Peyer's patch (tissue), 4 donors: Measurements from ENCODE around the gene AFF2.

Experiments
- CTCF ChIP-seq, 6 experiments: fragments of 450-650 bp in 4 of 6; fragments of 200-600 bp in 2 of 6; sonication (generic) in 1 of 6; IDR thresholded peaks; one replicate each; pipeline ENCODE4 v1.5.1; 2017 to 2019; ENCODE audit warnings: antibody characterized with exemption in 6 of 6, mild to moderate bottlenecking in 3 of 6, moderate library complexity in 1 of 6
- POLR2A ChIP-seq, 2 donors: fragments of 450-650 bp; IDR thresholded peaks; one replicate each; pipeline ENCODE4 v1.5.1; 2017; ENCODE audit warnings: antibody characterized with exemption in 2 of 2, mild to moderate bottlenecking in 2 of 2, moderate library complexity in 2 of 2

DNA sequence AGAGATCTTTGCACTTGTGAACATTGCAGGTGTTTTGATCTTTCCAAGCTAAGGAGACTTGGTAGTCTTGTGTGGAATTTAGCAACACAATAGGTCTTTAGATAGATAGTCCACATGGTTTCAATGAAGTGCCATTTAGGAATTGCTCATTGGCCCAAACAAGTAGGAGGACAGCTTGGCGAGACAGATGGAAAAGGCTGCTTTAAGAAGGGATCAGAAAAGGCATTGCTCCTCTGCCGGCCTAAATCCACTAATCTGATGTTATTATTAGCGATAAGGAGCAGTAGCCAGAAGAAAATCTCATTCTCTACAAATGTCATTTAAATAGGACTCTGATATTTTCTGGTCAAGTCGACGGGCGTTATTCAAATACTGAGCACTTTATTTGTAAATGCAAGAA is 99.7 kb downstream of the AFF2 start:
- TF ChIP-seq CTCF (IDR thresholded peaks at IDR 0.05) (no peak), POLR2A (IDR thresholded peaks at IDR 0.05) (no peak)
